ENCODE measurements around the gene BCAS3.
"Not testable (repeated sequence)": the region's sequence is repeated elsewhere in the genome, so short reads cannot be mapped to it uniquely, and the experiment has no call there.

Gene BCAS3

DNA sequence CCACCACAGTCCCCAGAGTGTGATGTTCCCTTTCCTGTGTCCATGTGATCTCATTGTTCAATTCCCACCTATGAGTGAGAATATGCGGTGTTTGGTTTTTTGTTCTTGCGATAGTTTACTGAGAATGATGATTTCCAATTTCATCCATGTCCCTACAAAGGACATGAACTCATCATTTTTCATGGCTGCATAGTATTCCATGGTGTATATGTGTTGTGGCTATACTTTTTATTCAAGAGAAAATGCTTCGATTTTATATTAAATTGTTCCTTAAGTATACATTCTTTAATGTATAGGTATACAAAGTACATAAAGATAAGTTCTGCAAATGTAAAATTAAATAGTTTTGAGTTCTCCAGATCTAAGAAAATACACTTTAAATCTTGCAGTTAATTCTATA lies 328.3 kb downstream of the BCAS3 start:
- not testable (repeated sequence) for DNase-seq (ENCODE audit: low spot score)

DNA sequence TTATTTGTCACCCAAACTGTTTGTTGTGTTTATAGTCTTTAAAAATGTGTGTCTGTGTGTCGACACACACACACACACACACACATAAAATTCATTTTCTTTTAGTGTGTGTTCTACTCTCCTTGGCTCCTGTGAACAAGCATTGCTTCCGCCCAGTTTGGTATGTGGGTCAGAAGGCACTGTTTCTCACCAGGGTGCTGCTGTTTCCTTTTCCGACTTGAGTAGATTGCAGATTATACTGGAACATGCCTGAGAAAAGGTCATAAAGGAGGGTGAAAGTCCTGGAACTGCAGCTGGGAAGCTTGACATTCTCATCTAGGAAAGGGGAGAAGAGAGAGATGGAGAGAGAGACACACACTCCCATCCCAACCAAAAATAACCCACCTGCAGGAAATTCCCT lies 330.3 kb downstream of the BCAS3 start:
- DNase-seq (ENCODE audit: low spot score), result no peak

DNA sequence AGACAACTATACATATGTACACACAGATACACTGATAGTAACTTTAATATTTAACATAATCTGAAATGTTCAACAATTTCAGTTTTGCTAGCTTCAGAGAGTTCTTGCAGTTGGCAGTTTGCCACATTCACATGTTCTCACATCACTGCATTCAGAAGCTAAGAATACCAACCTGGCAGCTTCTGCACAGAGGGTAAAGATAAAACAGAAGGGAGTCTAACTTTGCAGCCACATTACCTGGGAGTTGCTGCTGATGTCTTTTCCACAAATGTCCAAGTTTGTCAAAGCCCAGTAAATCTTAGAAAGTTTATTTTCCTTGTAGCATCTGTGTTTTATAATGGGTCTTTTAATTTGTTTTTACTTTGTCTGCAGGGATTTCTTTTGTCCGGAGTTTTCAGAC lies 332.0 kb downstream of the BCAS3 start:
- no peak for DNase-seq (ENCODE audit: low spot score)

DNA sequence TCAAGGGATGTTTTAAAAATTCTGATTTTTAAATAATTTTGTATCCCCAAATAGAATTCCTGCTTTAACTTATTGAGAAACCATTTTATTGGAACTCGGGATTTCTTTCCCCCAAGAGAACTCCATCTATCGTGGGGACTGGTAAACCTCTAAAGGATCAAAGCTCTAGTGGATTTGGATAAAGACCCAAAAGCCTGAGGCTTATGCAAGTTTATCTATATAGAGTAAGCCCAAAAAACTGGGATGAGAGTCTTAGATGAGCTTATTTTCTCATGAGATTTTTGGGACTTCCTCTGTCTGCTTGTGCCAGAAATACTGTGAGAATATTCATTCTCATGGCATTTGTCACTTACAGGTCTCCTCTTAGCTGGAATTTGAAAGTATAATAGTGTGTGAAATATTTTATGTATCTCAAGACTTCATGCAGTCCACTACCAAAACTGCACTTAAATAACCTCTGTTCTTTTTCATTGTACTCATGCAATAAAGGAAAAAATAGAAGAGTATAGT lies 333.1 kb downstream of the BCAS3 start:
- no peak for DNase-seq (ENCODE audit: low spot score)

DNA sequence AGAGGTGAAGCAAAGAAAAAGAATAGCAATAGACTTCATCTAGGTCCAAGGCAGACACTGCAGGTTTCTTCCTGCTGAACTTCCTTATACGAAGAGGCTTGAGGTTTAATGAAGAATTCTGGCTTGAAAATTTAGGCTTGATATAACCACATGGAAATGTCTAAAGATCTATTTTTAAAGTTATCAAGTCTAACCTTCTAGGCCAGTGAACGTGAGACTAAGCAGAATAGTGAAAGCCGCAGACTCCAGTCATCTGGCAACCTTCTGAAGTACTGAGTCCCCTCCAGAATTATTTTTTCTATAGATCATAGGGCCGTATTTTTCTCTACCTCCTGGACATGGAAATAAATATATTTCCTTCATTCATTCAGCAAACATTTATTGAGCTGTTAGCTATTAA lies 333.6 kb downstream of the BCAS3 start:
- no peak for DNase-seq (ENCODE audit: low spot score)

DNA sequence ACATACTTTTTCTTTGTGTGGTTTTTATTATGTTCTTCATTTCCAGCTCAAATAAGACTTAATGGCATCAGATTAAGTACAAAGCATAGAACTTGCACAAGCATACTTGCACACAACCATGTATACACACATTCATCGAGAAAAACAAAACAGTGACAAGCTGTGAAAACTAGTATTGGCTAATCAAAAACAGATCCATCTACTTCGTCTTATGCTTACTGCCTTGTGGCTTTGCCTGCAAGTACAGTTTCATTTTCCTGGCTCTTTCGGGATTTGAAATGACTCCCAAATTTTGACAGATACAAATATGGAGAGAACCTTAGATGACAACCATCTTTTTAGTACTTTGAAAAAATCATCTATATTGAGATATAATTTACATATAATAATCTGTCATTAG lies 338.3 kb downstream of the BCAS3 start:
- DNase-seq (ENCODE audit: low spot score), result no peak

DNA sequence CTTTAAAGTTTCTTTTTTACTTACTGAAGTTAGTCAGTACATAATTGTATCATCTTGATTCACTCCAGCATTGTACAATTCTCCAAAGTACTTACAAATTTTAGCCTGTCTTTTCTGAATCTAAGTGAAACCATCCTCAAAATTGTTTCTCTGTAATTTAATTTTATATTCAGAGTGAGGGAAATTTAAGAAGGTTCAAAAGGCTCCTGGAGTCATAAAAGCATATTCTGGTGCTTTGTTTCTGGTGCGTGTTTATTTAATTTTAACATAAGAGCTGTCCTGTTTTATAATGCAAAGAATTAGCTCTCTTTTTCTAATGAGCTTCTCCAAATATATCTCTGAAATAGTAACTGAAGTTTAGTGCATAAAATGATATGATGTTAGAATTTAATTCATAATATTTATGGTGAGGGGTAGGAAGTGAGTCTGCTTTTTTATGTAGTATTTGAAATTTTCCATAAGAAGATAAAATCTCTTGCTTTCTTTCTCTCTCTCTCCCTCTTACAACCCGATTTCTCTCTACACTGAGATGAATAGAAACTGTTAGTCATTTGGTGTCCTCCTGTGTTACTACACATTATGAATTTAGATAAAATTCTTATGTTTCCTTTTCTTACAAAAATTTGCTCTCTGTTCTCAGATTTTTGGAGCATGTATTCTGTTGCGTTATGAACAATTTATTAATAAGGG lies 339.8 kb downstream of the BCAS3 start:
- DNase-seq (ENCODE audit: low spot score), result no peak

DNA sequence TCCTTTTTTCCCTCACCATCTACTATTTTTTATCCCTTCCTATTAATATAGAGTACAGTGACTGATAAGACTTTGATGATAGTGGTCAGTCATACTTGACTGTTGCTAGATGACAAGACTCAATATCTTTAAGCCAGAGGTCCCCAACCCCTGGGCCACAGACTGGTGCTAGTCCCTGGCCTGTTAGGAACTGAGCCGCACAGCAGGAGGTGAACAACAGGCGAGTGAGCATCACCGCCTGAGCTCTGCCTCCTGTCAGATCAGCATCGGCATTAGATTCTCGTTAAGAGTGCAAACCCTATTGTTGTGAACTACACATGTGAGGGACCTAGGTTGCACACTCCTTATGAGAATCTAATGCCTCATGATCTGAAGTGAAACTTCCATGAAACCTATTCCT lies 341.3 kb downstream of the BCAS3 start:
- DNase-seq (ENCODE audit: low spot score), result no peak

DNA sequence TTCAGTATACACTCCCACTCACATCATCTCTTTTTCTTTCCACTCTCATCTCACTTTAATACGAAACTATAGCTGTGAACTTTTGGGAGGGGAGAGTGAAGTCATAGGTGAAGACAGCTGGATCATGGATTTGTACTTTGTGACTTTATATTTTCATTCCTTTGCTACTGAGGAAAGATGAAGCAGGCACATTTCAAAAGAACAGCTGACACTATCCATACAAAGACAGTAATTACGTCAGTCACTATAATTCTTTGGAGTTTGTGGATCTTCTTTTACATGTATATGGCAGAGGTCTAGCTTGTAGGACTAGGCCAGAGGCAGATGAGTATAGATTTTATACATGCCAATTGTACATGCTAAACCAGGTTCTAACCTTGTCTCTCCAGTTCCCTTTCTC lies 346.3 kb downstream of the BCAS3 start:
- DNase-seq (ENCODE audit: low spot score), result no peak

DNA sequence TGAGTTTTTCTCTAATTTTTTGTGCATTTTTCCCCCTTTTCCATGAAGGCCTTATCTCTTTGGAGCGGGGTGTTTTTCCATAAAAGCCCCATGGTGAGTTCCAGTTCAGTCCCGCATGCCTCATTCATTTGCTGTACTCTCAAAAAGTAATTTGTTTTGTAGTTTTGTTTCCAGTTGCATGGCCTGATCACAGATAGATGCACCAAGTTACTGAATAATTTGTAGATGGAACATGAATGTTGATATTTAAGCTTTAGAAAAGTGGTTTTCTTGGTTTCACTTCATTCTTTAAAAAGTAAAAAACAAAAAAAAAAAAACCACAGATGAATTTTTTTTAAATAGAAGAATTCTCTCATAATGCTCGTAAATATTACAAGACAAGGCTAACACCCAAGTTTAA lies 349.2 kb downstream of the BCAS3 start:
- DNase-seq (ENCODE audit: low spot score), result no peak

DNA sequence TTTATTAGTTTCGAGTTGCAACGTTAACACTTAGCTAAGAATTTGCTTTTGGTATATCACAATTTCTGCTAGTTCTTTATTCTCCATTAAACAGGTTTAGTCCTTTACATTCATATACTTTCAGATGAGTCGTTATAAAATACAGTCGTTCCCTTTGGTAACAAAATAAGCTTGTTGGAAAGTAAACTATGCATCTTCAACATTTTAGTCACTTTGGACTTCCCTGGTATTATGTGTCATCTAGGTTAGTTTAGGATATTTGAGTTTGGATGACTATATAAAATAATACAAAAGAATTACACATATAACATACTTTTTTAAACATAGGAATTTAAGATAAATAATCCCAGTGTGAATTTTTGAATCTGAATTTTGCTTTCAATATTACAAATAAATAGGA lies 351.5 kb downstream of the BCAS3 start:
- no peak for DNase-seq (ENCODE audit: low spot score)

DNA sequence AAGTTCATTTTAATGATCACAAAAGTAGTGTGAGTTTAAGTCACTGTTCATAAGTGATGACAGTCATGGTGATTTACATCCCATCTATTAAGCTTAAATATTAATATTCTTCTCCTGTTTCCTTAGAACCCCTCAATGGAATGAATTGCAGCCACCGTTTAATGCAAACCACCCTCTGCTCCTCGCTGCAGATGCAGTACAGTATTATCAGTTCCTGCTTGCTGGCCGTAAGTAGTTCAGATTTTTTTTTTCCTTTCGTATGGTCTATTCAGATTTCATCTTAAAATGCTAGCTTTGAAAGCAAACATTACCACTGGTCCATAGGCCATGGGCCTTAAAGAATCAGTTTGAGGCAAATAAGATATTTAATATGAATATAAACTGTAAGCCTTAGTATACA lies 363.0 kb downstream of the BCAS3 start:
- no peak for DNase-seq (ENCODE audit: low spot score)

DNA sequence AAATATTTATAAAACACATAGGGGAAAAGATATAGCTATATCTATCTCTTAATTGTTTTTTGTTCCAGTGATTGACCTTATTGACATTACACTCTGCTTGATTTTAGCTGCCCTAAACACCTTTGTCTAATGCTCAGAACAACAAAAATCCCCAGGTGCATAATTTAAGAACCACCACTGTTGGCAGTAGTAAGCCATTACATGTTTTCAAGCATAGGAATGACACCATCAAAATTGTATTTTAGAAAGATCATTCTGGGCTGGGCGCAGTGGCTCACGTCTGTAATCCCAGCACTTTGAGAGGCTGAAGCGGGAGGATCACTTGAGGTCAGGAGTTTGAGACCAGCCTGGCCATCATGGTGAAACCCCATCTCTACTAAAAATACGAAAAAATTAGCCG lies 364.7 kb downstream of the BCAS3 start:
- DNase-seq (ENCODE audit: low spot score), result not testable (repeated sequence)

DNA sequence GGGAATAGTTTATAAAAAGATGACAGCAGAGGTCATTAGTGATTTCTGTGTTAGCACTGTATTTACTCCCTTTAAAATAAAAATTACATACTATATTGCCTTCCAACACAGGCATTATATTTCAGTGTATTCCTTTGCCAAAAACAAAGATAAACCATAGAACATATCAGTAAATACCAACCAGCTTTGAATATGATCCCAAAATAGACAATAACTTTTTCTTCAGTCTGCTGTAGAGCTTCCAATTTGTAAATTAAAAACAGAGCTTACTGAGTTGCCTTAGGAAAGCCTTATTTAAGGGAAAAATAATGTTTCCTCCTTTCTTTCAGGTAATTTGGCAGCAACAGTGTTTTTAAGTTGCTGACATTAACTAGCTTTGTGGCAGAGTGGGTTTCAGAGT lies 369.9 kb downstream of the BCAS3 start:
- DNase-seq (ENCODE audit: low spot score), result no peak

DNA sequence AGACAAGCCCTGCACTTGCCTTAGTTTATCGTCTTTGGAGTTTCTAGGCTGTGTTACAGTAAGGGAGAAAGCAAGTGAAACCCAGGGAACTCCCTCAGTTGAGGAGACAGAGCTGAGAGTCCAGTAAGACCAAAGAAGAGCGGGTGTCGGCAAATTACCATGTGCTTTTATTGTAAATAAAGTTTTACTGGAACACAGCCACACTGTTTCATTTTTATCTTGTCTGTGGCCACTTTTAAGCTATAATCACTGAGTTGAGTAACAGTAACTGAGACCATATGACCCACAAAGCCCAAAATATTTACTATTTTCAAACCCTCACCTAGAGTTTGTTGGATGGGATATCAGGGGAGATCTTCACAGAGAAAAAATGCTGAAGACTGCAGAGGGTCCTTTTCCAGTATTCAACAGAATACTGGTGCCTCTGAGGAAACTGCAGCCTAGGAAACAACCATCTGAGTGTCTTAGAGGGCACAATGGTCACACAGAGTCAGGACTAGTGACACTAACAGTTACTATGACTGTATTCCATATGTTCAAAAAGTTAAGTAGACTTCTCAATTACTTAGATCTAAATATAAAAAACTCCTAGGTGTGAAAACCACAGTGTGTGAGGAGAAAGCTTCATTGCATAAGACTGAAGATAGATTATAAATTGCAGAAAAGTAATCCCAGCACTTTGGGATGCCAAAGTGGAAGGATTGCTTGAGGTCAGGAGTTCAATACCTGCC lies 370.9 kb downstream of the BCAS3 start:
- DNase-seq (ENCODE audit: low spot score), result no peak

DNA sequence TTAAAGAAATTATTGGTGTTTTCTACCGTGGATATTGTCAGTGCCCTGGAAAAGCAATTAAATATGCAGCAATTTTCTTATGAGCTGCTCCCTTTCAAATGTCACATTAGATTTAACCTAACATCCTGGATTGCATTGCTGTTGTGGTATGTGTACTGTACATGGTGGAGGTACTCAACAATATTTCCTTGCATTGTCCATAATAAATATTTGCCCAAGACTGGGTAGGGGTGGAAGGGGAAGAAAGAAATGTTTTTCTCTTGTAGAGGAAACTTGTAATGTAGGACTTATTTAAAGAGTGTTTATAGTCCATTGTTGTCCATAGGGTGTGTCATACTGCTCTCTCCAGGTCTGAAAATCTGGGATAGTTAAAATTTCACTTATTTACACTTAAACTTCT lies 375.8 kb downstream of the BCAS3 start:
- DNase-seq (ENCODE audit: low spot score), result no peak

DNA sequence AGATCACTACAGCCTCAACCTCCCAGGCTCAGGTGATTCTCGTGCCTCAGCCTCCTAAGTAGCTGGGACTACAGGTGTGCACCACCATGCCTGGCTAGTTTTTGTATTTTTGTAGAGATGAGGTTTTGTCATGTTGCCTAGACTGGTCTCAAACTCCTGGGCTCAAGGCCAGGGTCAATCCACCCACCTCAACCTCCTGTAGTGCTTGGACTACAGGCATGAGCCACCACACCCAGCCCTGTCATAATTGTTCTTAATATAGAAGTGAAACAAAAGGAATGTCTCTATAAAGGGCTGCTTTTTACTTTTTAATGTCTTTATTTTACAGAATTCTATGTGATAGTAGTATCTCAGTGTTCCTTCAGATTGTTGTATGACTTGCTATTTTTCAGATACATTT lies 376.8 kb downstream of the BCAS3 start:
- no peak for DNase-seq (ENCODE audit: low spot score)

DNA sequence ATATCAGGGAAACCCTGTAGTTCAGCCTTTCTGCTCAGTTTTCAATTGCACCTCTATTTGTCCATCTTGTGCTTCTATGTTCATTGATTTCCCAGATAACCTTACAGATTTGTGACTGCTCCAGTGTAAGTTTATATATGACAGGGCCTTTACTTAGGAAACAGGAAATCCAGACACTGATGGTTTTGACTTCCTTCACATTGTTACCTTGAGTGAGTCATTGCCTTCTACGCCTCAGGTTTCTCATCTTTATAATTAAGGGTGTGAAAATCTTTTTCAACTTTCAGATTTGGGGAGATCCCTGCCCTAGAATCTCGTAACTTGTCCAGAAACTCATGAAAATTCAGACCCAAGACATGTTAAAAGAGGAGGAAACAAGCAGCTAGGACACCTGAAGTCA lies 379.6 kb downstream of the BCAS3 start:
- no peak for DNase-seq (ENCODE audit: low spot score)

DNA sequence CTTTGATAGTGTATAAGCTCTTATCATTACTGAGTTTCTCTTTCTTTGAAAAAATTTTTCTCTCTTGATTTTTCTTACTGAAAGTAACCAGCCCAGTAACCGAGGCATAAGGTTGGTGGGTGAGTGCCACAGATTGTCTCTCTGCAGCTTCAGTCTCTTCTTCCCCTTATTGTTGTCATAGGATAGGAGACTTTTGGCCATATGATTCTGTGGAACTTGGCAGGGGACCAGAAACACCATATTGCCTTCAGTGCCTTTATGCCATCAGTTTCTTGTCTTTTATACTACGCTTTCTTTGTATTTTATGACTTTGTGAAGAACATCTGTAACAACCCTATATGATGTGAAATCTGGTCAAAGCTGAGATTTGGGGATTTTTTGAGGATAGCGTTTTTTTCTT lies 380.4 kb downstream of the BCAS3 start:
- no peak for DNase-seq (ENCODE audit: low spot score)

DNA sequence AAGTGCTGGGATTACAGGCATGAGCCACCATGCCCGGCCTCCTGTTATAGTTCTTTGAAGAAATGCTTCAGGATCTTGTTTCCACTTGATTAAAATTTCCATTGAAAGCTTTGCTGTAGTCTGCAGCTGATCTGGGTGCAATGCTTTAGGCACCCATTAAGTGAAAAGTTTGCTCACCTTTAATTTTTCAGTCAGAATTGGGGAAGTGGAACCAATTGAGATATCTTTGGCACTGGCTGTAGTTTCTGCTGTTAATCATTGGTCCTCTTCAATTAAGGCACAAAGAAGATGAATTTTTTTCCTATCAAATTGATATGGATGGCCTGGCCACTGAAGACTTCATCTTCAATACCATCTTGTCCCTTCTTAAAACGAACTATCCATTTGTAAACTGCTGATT lies 385.9 kb downstream of the BCAS3 start:
- no peak for DNase-seq (ENCODE audit: low spot score)

DNA sequence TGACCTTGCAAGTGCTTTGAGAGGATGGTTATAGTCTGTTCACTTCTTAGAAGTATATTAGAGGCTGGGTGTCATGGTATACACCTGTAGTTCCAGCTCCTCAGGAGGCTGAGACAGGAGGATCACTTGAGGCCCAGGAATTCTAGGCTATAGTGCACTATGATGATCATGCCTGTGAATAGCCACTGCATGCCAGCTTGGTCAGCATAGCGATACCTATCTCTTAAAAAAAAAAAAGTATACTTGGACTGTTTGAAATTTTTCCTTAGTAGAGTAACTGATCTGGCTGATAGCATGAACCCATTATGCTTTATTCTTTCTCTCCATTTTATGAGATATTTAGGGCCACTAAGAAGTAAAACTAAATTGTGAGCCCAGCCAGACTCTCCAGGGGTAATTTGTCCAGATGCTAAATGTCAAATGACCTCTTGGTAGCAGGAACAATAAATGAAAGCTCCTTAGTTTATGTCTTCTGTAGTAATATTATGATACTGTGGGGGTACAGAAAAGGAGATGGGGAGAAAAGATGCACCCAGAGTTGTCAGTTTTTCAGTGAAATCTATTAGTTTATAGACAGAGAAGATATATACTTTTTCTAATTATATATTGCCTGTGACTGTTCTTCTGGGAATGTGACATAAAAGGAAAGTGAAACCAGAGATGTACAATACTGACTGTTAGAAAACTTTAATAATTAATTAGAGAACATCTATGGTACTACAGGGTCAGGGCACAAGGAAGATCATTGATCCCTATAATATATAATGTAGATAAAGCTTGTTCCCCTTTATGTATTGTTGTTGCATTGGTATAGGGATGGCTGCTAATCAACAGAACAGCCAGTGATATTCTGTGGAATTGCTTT lies 386.7 kb downstream of the BCAS3 start:
- DNase-seq (ENCODE audit: low spot score), result no peak

DNA sequence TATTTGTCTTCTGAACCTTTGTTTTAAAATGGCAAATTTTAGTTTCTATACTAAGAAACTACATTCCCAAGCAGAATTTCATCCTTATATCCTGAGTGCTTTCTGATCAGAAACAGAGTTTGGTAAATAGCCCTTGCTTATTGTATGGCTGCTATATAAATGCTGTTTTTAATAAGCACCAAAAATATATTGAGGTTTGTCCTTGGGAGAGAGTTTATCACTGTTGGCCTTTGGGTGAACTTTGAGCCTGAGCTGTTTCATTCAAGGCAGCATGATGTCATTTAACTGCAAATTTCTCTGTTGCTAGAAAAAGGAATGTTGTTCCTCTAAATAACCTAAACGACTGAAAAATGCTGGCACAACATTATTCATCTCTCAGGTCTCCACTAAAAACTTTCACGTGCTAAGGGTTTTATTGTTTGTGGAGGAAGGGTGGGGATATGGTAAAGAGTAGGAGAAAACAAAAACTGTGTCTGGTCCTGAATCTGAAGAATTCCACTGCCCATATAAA lies 387.7 kb downstream of the BCAS3 start:
- no peak for DNase-seq (ENCODE audit: low spot score)

DNA sequence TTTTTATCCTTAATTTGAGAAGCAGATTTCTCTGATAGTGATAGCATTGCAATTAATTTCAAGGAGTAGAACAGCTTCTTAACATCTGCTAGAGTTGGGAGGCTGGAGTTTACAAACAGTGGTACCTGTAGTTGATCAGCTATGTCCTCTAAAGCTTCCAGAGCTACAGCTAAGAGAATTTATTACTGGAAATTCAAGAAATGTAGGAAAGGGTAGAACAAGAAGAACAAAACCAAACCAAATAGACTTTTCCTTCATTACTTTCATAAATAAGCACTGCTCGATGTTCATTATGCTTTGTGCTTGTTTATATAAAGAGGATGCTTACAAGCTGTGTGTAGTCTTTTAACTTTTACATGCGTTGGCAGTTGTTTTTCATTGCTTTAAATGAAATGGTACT lies 388.4 kb downstream of the BCAS3 start:
- DNase-seq (ENCODE audit: low spot score), result no peak

Measured in hematopoietic multipotent progenitor cell treated with erythropoietin and hydrocortisone succinate and interleukin-3 and kit ligand, for 15 days (in vitro differentiated cells).